HUES48 (cell line): Measurements from ENCODE around the gene CLPSL1.

Experiments used
- H3K27ac ChIP-seq: one replicate; pipeline ENCODE4 v1.7.0; 2013; ENCODE audit warnings: low read depth, low read length, inconsistent platforms
- H3K27me3 ChIP-seq: 2 replicates; pipeline ENCODE4 v1.6.1; 2013; ENCODE audit warnings: mild to moderate bottlenecking, low read length; ENCODE audit not compliant: control insufficient read depth, insufficient read depth
- H3K36me3 ChIP-seq: 2 replicates; pipeline ENCODE4 v1.6.1; 2013; ENCODE audit warnings: low read length; ENCODE audit not compliant: control insufficient read depth, insufficient read depth
- H3K4me1 ChIP-seq: 2 replicates; pipeline ENCODE4 v1.6.1; 2013; ENCODE audit warnings: mild to moderate bottlenecking, low read length; ENCODE audit not compliant: control insufficient read depth, insufficient read depth
- H3K4me3 ChIP-seq: 2 replicates; pipeline ENCODE4 v1.5.1; 2013; ENCODE audit warnings: mild to moderate bottlenecking, low read depth, low read length
- H3K9ac ChIP-seq: 2 replicates; pipeline ENCODE4 v1.6.1; 2013; ENCODE audit warnings: mild to moderate bottlenecking, low read depth, low read length, moderate library complexity
- H3K9me3 ChIP-seq: 2 replicates; pipeline ENCODE4 v1.6.1; 2013; ENCODE audit warnings: low read length; ENCODE audit not compliant: control insufficient read depth, insufficient read depth

CLPSL1 gene

DNA sequence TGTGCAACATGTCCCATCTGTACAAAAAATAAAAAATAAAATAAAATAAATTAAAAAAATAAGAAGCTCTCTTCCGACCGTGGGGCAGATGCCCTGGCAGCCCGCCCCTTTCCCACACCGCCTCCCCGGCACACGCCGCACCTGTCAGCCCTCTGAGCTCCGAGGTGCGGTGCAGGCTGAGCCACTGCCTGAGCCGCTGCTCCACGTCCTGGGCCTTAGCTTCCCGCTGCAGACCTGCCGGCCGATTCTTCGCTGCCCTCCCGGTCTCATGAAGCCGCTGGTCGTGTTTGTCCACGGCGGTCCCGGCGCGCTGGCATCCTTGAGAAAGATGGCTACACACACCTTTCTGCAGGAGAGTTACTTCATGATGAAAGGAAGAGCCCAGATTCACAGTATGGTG lies 15.1 kb upstream of the CLPSL1 start:
- no peaks in the 10 kb centered on the region for H3K9me3 ChIP-seq
- H3K36me3 ChIP-seq: no peaks in the 10 kb centered on the region
- no peak overlapping the region for H3K4me3 ChIP-seq
- no peak overlapping the region for H3K9ac ChIP-seq
- peaks cover 12% of the 10 kb centered on the region for H3K4me1 ChIP-seq
- H3K27me3 ChIP-seq: no peaks in the 10 kb centered on the region
- H3K27ac ChIP-seq: no peak overlapping the region

DNA sequence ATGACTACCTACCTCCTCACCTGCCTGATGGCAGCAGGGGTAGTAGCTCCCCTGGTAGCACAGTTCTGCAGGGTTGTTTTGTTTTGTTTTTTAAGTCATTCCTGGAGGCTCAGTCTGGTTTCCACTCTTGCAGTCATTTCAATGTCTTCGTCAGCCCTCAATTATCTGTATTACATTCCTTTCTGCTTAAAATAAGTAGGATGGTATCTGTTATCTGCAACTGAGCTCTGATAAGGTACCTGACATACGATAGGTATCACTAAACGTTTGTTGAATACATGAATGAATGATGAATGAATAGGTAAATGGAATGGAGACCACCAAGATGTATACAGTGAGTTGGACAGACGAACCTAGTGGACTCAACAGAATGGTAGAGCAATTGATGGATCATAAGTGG lies 11.6 kb upstream of the CLPSL1 start:
- Histone ChIP-seq H3K9me3 (no peaks in the 10 kb centered on the region), H3K9ac (no peak overlapping the region), H3K36me3 (no peaks in the 10 kb centered on the region), H3K27ac (no peak overlapping the region), H3K4me3 (no peak overlapping the region), H3K27me3 (no peaks in the 10 kb centered on the region), H3K4me1 (no peaks in the 10 kb centered on the region)

DNA sequence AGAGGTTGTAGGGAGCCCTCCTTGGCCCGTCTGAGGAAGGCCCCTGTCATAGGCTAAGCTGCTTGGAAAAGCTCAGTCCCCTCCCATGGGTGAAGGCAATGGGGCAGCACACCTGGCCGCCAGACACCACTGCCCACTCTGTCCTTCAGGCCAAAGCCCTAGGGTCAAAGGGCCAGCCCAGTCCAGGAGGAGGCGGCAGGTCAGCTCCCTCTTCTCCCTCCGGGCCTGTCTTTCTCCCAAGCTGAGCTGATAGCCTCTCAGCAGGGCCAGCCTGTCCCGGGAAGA lies 9.5 kb upstream of the CLPSL1 start:
- no peaks in the 10 kb centered on the region for H3K4me1 ChIP-seq
- no peaks in the 10 kb centered on the region for H3K9me3 ChIP-seq
- H3K36me3 ChIP-seq: no peaks in the 10 kb centered on the region
- H3K9ac ChIP-seq: no peak overlapping the region
- no peak overlapping the region for H3K4me3 ChIP-seq
- H3K27me3 ChIP-seq: peaks cover 10% of the 10 kb centered on the region; the same call in 1 of the 2 replicates
- H3K27ac ChIP-seq: no peak overlapping the region

DNA sequence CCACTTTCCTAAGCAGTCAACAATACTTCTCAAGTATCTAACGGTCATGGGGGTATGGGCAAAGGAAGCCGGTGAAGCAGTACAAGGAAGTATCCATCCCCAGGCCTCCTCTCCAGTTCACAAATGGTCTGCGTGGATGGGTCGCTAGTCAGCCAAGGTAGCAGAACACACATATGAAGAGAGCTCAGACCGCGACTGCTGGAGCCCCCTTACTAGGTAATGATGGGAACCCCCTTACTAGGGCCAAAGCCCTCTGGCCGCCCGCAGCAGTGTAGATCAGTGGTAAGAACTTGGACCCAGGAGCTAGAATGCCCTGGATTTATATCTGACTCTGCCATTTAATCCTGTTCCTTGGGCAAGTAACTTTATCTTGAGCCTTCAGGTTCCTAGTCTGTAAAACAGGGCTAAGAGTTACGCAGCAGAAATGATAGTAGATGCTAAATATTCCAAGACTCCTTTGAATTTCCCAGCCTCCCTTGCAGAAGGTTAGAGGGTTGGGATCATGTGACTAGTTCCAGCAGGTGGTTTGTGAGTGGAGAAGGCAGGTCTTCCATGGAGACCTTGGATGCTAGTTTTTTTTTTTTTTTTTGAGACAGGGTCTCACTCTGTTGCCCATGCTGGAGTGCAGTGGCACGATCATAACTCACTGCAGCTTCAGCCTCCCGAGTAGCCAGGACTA lies 6.6 kb upstream of the CLPSL1 start:
- no peak overlapping the region for H3K27ac ChIP-seq
- no peak overlapping the region for H3K9ac ChIP-seq
- H3K36me3 ChIP-seq: no peaks in the 10 kb centered on the region
- H3K27me3 ChIP-seq: peaks cover 20% of the 10 kb centered on the region; the same call in 1 of the 2 replicates
- H3K4me1 ChIP-seq: no peaks in the 10 kb centered on the region
- H3K9me3 ChIP-seq: no peaks in the 10 kb centered on the region
- no peak overlapping the region for H3K4me3 ChIP-seq

DNA sequence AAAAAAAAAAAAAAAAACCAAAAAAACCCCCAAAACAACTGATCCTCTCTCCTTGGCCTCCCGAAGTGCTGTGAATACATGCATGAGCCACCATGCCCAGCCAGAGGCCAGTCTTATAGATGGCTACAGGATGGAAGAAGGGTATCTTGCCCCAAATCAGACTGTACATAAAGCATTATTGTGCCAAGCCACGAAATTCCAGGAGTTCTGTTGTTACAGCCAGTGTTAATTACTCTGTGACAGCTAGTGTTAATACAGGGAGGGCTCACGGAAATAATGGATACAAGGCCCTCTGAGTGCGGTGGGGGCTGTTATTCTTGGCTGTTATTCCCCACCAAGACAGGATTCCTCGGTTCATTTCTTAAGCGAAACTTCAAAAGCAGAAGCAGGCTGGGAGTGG lies 5.8 kb upstream of the CLPSL1 start:
- H3K4me3 ChIP-seq: no peak overlapping the region
- H3K9ac ChIP-seq: no peak overlapping the region
- H3K27me3 ChIP-seq: peaks cover 20% of the 10 kb centered on the region; the same call in 1 of the 2 replicates

DNA sequence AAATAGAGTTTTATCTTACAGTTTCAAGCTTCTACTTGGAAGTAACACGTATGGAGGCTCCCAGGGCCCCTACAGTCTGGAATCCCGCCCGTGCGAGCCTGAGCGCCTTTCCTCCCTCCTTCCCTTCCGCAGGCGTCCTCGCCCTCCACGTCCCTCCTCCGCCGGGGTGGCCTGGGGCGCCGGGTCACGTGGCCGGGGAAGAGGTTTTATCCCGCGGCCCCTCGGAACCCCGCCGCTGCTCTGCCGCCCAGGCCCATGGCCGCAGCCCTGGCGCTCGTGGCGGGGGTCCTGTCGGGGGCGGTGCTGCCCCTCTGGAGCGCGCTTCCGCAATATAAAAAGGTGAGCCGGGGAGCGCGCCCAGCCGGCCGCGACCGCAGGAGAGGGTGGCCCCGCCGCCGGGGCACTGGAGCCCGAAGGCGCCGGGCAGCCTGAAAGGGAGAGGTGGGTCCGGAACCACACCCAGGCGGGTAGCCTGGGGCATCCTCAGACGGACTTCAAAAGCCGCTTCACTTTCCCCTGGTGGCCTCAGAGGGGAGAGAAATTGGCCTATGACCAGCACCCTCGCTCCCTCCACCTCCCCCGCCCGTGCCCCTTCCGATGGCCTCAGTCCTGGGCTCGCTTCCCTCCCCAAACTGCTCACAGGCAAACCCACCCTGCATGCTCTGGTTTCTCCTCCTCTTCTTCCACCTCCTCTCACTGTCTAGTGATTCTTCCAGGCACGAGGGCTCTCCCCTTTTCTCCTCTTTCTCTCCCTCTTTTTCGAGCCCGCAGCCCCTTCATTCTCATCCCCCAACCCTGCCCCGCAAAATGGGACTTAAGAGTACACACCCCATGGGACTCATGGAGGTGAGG lies 4.2 kb upstream of the CLPSL1 start, which contains the start of gene CLPSL2:
TSS of gene CLPSL2 (plus strand) at position 235 of the 852 bp plus-strand sequence. CDS start at position 256, 21 bp downstream.
- Histone ChIP-seq H3K27me3 (peaks cover 20% of the 10 kb centered on the region; the same call in 1 of the 2 replicates), H3K4me1 (no peaks in the 10 kb centered on the region), H3K4me3 (peak within 1 kb of the TSS; percentile 70), H3K9me3 (no peaks in the 10 kb centered on the region), H3K9ac (peak within 1 kb of the TSS; percentile 54; the same call in 1 of the 2 replicates), H3K27ac (no peak within 1 kb of the TSS), H3K36me3 (no peaks in the 10 kb centered on the region)

More for the DNA sequence above, 5.8 kb upstream of the CLPSL1 start:
- H3K27ac ChIP-seq: no peak overlapping the region
- H3K36me3 ChIP-seq: no peaks in the 10 kb centered on the region
- no peaks in the 10 kb centered on the region for H3K9me3 ChIP-seq
- H3K4me1 ChIP-seq: no peaks in the 10 kb centered on the region

DNA sequence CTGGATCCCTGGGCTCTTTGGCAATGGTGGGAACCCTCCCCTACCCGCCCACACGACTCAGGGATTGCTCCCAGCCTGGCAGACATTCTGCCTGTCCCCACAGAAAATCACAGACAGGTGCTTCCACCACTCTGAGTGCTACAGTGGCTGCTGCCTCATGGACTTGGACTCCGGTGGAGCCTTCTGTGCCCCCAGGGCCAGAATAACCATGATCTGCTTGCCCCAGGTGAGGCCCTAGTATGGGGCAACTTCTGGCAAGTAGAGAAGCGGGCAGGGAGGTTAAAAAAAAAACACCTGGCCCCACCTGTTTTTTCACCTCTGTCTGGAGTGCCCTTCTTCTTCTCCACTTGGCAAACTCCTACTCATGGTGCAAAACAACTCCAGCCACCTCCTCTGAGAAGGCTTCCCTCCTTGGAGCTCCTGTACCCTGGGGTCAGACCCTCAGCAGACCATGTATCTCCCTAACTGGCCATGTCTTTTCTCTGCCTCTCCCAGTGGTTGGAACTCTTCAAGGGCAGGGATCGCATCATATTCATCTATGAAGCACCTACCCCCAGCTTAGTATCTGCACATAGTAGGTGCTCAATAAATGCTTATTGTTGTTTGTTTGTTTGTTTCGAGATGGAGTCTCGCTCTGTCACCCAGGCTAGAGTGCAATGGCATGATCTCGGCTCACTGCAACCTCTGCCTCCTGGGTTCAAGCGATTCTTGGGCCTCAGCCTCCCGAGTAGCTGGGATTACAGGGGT lies 3.3 kb upstream of the CLPSL1 start:
- no peaks in the 10 kb centered on the region for H3K36me3 ChIP-seq
- no peak overlapping the region for H3K4me3 ChIP-seq

DNA sequence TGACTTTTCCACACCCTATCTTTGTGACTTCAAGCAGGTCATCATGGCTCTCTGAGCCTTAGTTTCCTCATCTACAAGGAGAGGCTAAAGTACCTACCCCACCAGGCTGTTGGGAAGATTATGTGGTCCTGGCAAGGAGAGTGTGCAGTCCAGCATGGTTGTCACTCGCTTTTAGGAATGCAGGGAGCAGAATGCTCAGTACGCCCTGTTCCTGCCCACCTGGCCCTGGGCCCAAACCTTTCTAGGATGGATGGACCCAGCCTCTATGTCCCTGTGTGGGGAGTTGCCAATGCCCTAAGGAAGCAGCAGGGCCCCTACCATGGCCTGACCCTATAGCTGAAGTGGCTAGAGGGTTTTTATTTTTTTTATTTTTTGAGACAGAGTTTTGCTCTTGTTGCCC lies 2.4 kb upstream of the CLPSL1 start:
- Histone ChIP-seq H3K27me3 (peaks cover 20% of the 10 kb centered on the region; the same call in 1 of the 2 replicates), H3K9ac (no peak overlapping the region), H3K4me3 (no peak overlapping the region), H3K27ac (no peak overlapping the region), H3K4me1 (no peaks in the 10 kb centered on the region), H3K36me3 (no peaks in the 10 kb centered on the region), H3K9me3 (no peaks in the 10 kb centered on the region)

More for the DNA sequence above, 3.3 kb upstream of the CLPSL1 start:
- Histone ChIP-seq H3K27ac (no peak overlapping the region), H3K4me1 (no peaks in the 10 kb centered on the region), H3K27me3 (peaks cover 20% of the 10 kb centered on the region; the same call in 1 of the 2 replicates), H3K9me3 (no peaks in the 10 kb centered on the region), H3K9ac (no peak overlapping the region)

DNA sequence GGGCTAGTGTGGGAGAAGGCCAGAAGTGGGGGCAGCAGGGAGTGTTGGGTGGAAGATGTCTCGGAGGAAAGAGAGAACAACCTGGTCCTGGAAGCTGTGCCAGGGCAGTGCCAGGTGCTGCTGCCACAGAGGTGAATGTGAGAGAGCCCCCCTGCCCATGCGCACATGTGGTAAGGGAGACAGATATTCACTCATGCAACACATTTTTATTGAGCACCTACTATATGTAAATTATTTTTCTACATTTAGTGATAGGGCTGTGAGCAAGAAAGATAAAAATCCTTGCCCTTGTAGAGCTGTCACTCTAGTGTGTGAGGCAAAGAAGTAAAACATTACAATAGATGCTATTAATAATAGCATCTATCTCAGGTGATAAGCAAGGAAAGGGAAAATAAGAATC lies 471 bp downstream of the CLPSL1 start:
- Histone ChIP-seq H3K36me3 (no peaks in the 10 kb centered on the region), H3K9ac (no peak overlapping the region), H3K4me3 (no peak overlapping the region), H3K27me3 (peaks cover 10% of the 10 kb centered on the region; the same call in 1 of the 2 replicates), H3K4me1 (no peaks in the 10 kb centered on the region), H3K27ac (no peak overlapping the region), H3K9me3 (no peaks in the 10 kb centered on the region)

DNA sequence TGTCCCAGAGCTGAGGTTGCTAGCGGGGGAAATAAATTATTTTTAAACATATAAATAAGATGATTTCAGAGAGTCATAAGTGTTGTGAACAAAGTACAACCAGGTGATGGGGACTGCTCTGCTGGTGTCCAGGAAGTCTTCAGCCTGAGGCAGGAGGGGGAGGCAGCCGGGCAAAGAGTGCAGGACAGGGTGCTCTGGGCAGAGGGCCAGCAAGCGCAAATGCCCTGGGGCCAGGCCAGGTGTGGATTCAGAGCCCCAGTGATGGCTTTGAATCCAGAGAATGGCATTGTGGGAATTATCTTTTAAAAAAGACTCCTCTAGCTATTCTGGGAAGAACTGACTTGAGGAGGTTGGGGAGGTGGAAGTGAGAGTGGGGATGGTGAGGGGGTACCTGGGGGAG lies 1.6 kb downstream of the CLPSL1 start:
- Histone ChIP-seq H3K9ac (no peak overlapping the region), H3K9me3 (no peaks in the 10 kb centered on the region), H3K36me3 (no peaks in the 10 kb centered on the region), H3K27me3 (peaks cover 3% of the 10 kb centered on the region; the same call in 1 of the 2 replicates), H3K4me3 (no peak overlapping the region), H3K27ac (no peak overlapping the region), H3K4me1 (no peaks in the 10 kb centered on the region)
